HG03060 (cell line): ENCODE results near the gene TFIP11.
"Not testable (repeated sequence)": the region's sequence is repeated elsewhere in the genome, so short reads cannot be mapped to it uniquely, and the experiment has no call there.

ENCODE experiments used
- ATAC-seq: cut with Tn5 transposase; IDR thresholded peaks from one replicate; pipeline ENCODE4 v1.9.1; 2021; ENCODE audit warnings: low read depth, moderate number of reproducible peaks; ENCODE audit not compliant: unreplicated experiment

The TFIP11 gene

GRCh38 chr22:26542831-26543230 lies 30.6 kb upstream of the TFIP11 start:
- no peak for ATAC-seq

- no peak for ATAC-seq
Measured at GRCh38 chr22:26541167-26541819, 29.0 kb upstream of the TFIP11 start.

GRCh38 chr22:26540119-26540518 lies 27.8 kb upstream of the TFIP11 start:
- ATAC-seq, result no peak

GRCh38 chr22:26536762-26537134 lies 24.5 kb upstream of the TFIP11 start:
- ATAC-seq, result no peak

GRCh38 chr22:26536056-26536761 lies 23.9 kb upstream of the TFIP11 start:
- no peak for ATAC-seq

- ATAC-seq, result no peak
Measured at GRCh38 chr22:26535603-26535908, 23.3 kb upstream of the TFIP11 start.

GRCh38 chr22:26534874-26535602 lies 22.8 kb upstream of the TFIP11 start:
- no peak for ATAC-seq

GRCh38 chr22:26534171-26534855 lies 22.0 kb upstream of the TFIP11 start:
- ATAC-seq, result no peak

GRCh38 chr22:26529345-26529744 lies 17.1 kb upstream of the TFIP11 start:
- ATAC-seq, result no peak

- ATAC-seq, result not testable (repeated sequence)
Measured at GRCh38 chr22:26528518-26528917, 16.2 kb upstream of the TFIP11 start.

- no peak for ATAC-seq
Measured at GRCh38 chr22:26527574-26528465, 15.5 kb upstream of the TFIP11 start.

GRCh38 chr22:26527167-26527566 lies 14.9 kb upstream of the TFIP11 start:
- no peak for ATAC-seq

GRCh38 chr22:26525946-26526564 lies 13.8 kb upstream of the TFIP11 start:
- no peak for ATAC-seq

GRCh38 chr22:26524870-26525269 lies 12.6 kb upstream of the TFIP11 start:
- no peak for ATAC-seq

GRCh38 chr22:26522592-26522991 lies 10.3 kb upstream of the TFIP11 start:
- no peak for ATAC-seq

- no peak for ATAC-seq
Measured at GRCh38 chr22:26522012-26522411, 9.7 kb upstream of the TFIP11 start.

GRCh38 chr22:26517429-26517828 lies 5.2 kb upstream of the TFIP11 start:
- no peak for ATAC-seq

- ATAC-seq, result no peak
Measured at GRCh38 chr22:26516503-26516902, 4.2 kb upstream of the TFIP11 start.

GRCh38 chr22:26515931-26516330 lies 3.7 kb upstream of the TFIP11 start:
- no peak for ATAC-seq
